Activated T-helper 1 cell treated with anti-CD3 and anti-CD28 coated beads, Interleukin-12 subunit alpha, Interleukin-12 subunit beta, Interleukin-2, Interleukin-4 antibody, amounts not matched to agents 30 ng/mL and 10 ng/mL and 1 ng/mL, durations not matched to agents 14 hours and 24 hours and 36 hours (primary cell): Measurements from ENCODE around the gene ZNF516. TPM values are rescaled to one million over a fixed set of nuclear protein-coding genes. Genes with fewer than 3 reads are reported as not detected.

ENCODE experiments used
- DNase-seq: peaks from one replicate; pipeline ENCODE4 v3.0.0; 2021; ENCODE audit warnings: low spot score
- H3K27ac Mint-ChIP-seq: one replicate; pipeline ENCODE4 v1.8.0; 2021; ENCODE audit warnings: mild to moderate bottlenecking, mixed read lengths
- H3K27me3 Mint-ChIP-seq: one replicate; pipeline ENCODE4 v1.8.0; 2022; ENCODE audit warnings: mild to moderate bottlenecking, moderate library complexity, mixed read lengths; ENCODE audit not compliant: insufficient read depth
- H3K36me3 Mint-ChIP-seq: one replicate; pipeline ENCODE4 v1.8.0; 2021; ENCODE audit warnings: low read depth, mixed read lengths
- H3K4me1 Mint-ChIP-seq: one replicate; pipeline ENCODE4 v1.8.0; 2021; ENCODE audit warnings: low read depth, mixed read lengths
- H3K4me3 Mint-ChIP-seq: one replicate; pipeline ENCODE4 v1.8.0; 2021; ENCODE audit warnings: mild to moderate bottlenecking, moderate library complexity, mixed read lengths
- H3K9me3 Mint-ChIP-seq: one replicate; pipeline ENCODE4 v1.8.0; 2021; ENCODE audit warnings: mixed read lengths
- intact Hi-C: fragments of 100-400 bp; cut with micrococcal nuclease; formaldehyde crosslinking; loops from one replicate; pipeline ENCODE4 v1.15.1; 2024
- total RNA-seq: library from RNA; stranded (reverse); gene quantifications from 2 replicates; pipeline ENCODE4 v1.2.3, GENCODE V29; 2022

ZNF516 gene
- total RNA-seq, 1 donor from 2014 or later: 2.0 TPM

DNA sequence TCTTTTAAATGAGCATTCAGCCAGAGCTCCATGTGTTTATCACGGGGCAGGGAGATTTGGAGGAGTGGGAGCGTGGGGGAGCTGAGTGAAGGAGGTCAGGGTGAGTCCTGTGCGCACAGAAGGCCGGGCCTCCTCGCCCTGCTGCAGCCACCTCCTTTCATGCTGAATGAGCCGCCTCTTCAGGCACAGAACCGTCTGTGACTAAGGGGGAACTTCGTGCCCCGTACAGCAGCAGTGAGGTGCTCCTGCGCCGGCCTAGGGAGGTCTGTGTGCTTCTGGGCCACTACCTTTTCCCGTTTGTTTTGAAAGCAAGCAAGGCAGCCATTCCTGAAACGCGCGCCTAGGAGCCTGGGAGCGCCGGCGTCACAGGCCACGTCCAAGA lies 27.1 kb upstream of the ZNF516 start:
- H3K27ac Mint-ChIP-seq: no peak overlapping the region
- intact Hi-C loops: no loop called here
- no peak overlapping the region for H3K4me3 Mint-ChIP-seq
- H3K9me3 Mint-ChIP-seq: no peaks in the 10 kb centered on the region
- no peaks in the 10 kb centered on the region for H3K36me3 Mint-ChIP-seq
- no peak for DNase-seq
- peaks cover 44% of the 10 kb centered on the region for H3K27me3 Mint-ChIP-seq
- no peaks in the 10 kb centered on the region for H3K4me1 Mint-ChIP-seq

DNA sequence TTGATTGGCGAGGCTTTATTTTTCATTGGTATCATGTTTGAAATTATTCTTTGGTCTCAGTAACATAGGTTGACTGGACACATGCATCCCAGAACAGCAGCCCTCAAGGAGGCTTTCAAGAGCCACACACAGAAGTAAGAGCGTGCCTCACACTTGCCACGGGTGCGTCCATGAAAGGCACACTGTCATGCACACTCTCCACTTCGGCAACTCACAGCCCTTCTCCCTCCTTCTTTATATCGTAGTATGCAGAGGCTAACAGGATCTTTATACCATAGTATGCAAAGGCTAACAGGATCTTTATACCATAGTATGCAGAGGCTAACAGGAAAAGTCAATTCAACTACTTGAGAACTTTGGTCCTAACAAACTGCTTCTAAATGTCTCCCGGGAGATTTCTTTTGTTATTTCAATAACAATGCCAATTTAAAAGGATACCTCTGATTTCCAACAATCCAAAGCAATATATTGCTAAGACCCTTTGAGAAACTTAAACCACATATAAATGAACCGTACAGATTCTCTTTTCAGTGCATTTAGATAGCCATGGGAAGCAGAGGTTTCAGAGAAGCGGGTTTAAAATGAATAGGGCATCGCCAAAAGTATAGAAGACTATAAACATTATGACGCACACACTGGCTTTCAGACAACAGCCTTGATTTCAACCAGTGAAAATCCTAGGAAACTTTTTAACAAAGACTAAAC lies 26.5 kb upstream of the ZNF516 start:
- intact Hi-C loops: no loop called here
- no peak for DNase-seq
- Mint-ChIP-seq H3K27me3 (peaks cover 41% of the 10 kb centered on the region), H3K9me3 (no peaks in the 10 kb centered on the region), H3K36me3 (no peaks in the 10 kb centered on the region), H3K27ac (no peak overlapping the region), H3K4me3 (no peak overlapping the region), H3K4me1 (no peaks in the 10 kb centered on the region)

DNA sequence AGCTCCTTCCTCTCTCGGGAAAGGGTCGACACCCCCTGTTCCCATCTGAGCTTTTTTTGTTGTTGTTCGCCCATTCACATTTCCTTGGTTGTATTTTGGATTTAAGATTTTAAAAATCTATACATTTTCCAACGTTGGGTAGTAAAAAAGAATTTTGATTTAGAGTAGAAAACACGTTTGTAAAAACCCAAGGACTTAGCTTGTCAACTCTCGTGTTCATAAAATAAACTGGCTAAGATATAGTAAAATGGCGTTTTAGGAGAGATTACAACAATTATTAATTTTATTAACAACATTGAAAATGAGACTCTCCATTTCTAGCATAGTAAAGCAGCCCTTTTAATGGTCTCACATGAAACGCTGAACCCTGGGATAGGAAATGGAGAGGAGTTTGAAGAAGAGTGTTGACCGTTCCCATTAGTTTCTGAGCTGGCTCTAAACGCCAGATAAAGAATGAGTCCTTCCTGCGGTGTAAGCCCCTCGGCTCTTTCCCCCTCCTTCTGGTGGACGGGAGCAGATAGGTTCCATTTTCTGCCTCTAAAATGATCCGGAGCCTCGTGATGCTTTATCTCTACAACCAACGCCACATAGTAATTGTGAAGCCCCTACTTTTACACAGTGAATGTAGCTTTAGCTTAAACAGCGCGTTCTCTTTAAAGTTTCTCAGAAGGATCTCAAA lies 24.0 kb upstream of the ZNF516 start:
- Mint-ChIP-seq H3K4me1 (no peaks in the 10 kb centered on the region), H3K36me3 (no peaks in the 10 kb centered on the region), H3K9me3 (no peaks in the 10 kb centered on the region), H3K4me3 (no peak overlapping the region), H3K27me3 (peaks cover 32% of the 10 kb centered on the region), H3K27ac (no peak overlapping the region)
- intact Hi-C loops: loop anchor here (2.0 kb wide), 1 partner anchor 26 kb away; no protein-coding TSS in a partner anchor
- no peak for DNase-seq

DNA sequence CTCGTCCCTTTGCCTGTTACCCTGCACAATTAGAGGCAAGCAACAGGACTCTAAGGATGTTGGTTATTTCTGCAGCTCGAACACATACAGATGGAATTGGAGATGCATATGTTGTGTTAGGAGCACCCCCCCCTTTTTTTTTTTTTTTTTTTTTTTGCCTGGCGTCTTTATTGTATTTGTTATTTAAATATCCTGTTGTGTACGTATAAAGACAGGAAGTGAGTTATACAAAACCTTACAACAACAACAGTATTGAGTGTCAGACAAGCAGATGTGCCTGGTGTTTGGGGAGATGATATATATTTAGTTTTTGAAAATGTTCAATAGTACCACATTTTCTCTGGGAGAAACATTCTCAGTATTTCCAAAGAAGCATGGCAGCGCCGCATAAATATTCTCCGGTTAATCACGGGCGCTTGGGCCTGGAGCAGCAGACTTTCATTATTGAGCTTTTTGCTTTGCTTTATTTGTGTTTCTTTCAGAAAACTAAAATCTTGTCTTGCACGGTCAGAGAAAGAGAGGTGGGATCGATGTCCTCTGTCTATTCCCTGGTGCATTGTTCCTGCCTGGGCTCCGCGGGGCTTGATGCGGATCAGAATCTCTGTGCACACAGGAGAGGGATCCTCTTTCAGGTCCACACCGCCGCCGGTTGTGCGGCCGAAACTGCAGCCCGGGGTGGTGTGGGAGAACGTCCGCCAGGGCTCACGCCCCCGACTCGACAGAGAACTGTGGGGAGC lies 23.2 kb upstream of the ZNF516 start:
- intact Hi-C loops: loop anchor here (2.0 kb wide), 1 partner anchor 25 kb away; no protein-coding TSS in a partner anchor
- Mint-ChIP-seq H3K9me3 (no peaks in the 10 kb centered on the region), H3K36me3 (no peaks in the 10 kb centered on the region), H3K4me1 (no peaks in the 10 kb centered on the region), H3K27me3 (peaks cover 32% of the 10 kb centered on the region), H3K4me3 (no peak overlapping the region), H3K27ac (no peak overlapping the region)
- DNase-seq: no peak

DNA sequence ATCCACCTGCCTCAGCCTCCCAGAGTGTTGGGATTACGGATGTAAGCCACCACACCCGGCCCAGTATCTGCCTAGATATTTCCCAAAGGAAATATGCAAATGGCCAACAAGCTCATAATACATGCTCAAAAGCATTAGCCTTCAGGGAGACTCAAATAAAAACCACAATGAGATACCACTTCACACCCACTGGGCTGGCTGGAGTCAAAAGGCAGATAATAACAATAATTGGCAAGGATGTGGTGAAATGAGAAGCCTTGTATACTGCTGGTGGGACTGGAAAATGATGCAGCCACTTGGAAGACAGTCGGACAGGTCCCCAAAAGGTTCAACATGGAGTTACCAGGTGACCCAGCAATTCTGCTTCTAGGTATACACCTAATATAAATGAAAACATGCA lies 20.5 kb upstream of the ZNF516 start:
- Mint-ChIP-seq H3K27ac (no peak overlapping the region), H3K27me3 (peaks cover 26% of the 10 kb centered on the region), H3K9me3 (no peaks in the 10 kb centered on the region), H3K4me1 (no peaks in the 10 kb centered on the region), H3K4me3 (no peak overlapping the region), H3K36me3 (no peaks in the 10 kb centered on the region)
- intact Hi-C loops: no loop called here
- no peak for DNase-seq

DNA sequence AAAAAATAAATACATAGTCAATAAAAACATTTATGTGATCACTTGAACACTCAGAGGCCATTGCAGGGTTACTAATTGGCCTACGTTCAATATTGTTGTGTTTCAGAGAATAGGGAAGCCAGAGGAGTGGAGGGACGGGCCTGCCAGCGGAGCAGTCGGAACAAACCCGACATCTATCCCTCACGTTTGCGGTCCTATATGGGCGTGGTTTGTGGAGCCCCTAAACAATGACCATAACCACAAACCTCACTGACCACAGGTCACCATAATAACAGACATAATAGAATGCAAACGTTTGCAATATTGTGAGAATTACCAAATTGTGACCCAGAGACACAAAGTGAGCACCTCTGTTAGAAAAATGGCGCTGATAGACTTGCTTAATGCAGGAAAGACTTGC lies 19.5 kb upstream of the ZNF516 start:
- intact Hi-C loops: no loop called here
- Mint-ChIP-seq H3K4me3 (no peak overlapping the region), H3K9me3 (no peaks in the 10 kb centered on the region), H3K27ac (no peak overlapping the region), H3K36me3 (no peaks in the 10 kb centered on the region), H3K4me1 (no peaks in the 10 kb centered on the region), H3K27me3 (peaks cover 30% of the 10 kb centered on the region)
- DNase-seq: no peak

DNA sequence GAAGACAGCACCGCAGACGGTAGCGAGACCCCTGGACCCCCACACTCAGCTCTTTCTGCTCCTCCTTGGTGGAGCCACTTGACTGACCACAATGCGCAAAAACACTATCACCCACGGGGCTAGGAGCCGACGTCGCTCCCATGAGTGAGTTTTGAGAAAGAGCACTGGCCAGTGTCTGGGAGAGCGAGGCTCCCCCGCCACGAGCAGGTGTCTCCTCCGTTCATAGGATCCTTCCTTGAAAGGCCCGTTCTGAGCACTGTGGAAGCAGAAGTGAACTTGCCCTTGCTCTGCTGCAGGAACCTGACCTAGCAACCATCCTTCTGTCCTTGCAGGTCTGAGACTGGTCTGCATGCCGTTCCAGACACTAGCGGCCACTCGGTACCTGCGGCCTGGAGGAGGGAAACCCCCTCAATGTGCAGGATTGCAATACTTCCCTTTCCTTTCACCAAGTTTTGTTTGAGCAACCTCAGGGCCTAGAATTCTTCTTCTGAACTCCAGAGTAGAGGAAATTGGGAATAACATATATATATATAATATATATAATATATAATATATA lies 12.9 kb upstream of the ZNF516 start:
- no peaks in the 10 kb centered on the region for H3K9me3 Mint-ChIP-seq
- intact Hi-C loops: no loop called here
- H3K36me3 Mint-ChIP-seq: no peaks in the 10 kb centered on the region
- H3K27ac Mint-ChIP-seq: no peak overlapping the region
- H3K4me1 Mint-ChIP-seq: no peaks in the 10 kb centered on the region
- peaks cover 14% of the 10 kb centered on the region for H3K27me3 Mint-ChIP-seq
- no peak for DNase-seq
- H3K4me3 Mint-ChIP-seq: no peak overlapping the region

DNA sequence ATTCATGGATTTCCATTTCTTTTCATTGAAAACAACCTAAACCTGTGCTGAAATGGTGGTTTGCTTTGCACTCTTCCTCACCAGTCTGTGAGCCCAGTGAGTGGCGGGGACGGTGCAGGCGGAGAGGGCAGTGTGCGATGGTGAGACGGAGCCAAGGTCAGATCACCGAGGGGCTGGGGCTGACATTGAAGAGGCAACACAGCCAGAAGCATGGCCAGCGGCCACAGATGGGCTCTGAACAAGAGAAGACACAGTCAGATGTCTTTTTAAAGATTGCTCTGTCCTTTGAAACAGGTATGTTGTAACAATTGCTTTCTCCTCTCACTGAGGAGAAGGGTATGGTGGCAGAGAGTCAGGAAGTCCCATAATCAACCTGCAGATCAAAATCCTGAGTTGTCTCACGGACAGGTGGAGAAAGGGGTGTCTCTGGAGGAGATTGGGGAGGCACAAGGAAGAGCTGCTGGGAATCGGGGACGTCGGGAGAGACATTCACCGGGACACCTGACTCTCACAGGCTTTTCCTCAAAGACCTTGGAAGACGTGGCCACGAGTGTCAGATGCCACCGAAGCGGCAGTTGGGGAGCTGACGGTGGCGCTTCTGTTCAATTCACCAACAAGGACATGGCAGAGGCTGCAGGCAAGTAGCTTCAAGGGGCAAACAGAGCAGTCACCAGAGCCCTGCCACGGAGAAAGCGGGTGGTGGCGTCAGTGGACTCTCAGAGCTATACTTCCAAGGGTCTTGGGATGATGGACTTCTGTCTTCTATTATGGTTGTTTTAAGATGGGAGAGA lies 12.1 kb upstream of the ZNF516 start:
- Mint-ChIP-seq H3K36me3 (no peaks in the 10 kb centered on the region), H3K9me3 (no peaks in the 10 kb centered on the region), H3K27ac (no peak overlapping the region), H3K27me3 (peaks cover 15% of the 10 kb centered on the region), H3K4me3 (no peak overlapping the region), H3K4me1 (no peaks in the 10 kb centered on the region)
- intact Hi-C loops: no loop called here
- no peak for DNase-seq

DNA sequence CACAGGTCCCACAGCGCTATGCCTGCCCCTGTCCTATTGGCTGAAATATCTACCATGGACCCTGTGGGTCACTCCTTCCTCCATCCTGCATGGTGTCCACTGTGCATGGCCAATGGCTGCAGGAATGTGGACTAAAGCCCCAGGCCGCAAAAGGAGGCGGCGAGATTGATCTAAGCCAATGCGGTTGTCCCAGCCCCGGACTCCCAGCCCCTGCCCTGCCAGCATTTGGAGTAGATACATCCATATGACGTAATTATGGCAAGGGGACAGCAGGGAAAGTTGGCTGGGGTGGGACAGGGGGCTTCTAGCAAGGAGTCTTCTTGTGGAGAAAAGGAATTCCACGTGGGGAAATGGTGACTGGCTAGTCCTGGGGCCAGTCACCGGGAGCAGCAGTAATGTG lies 11.4 kb upstream of the ZNF516 start:
- Mint-ChIP-seq H3K4me3 (no peak overlapping the region), H3K9me3 (no peaks in the 10 kb centered on the region), H3K4me1 (no peaks in the 10 kb centered on the region), H3K27ac (no peak overlapping the region), H3K36me3 (no peaks in the 10 kb centered on the region), H3K27me3 (peaks cover 18% of the 10 kb centered on the region)
- intact Hi-C loops: no loop called here
- no peak for DNase-seq

DNA sequence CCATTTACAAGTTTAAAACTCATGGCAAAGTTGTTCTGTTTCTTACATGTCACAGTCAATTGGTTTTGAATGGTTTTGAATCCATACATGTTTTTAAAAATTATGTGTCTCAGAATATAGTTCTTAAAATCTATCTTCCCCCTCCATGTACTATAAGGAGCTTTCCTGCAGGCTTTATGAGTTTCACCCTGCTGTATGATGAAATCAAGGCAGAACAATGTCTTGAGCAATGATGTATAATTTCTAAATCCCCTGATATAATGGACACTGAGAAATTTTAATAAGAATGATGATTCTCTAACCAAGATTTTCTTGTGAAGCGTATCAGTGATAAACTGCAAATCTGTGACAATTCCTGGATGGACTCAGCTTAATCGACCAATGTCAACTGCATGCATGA lies 10.6 kb upstream of the ZNF516 start:
- Mint-ChIP-seq H3K9me3 (no peaks in the 10 kb centered on the region), H3K27ac (no peak overlapping the region), H3K4me3 (no peak overlapping the region), H3K36me3 (no peaks in the 10 kb centered on the region), H3K4me1 (no peaks in the 10 kb centered on the region), H3K27me3 (peaks cover 18% of the 10 kb centered on the region)
- intact Hi-C loops: no loop called here
- DNase-seq: no peak

DNA sequence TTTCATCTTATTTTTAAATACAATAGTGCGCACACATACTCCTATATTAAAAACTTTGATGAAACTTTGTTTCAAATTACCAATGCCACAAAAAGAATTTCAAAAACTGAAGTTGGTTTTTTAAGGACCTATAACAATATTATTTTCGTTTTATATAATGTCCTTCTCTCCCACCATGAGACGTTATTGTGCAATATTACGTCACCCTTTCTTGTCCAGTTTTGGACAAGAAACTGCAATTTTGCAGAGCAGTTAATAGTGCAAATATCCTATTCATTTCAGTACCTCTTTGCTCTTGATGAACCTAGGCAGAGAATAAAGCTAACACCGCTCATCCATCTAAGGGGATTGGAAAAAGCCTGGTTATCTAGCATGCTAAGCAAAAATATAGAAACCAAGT lies 9.7 kb upstream of the ZNF516 start:
- Mint-ChIP-seq H3K4me1 (no peaks in the 10 kb centered on the region), H3K27ac (no peak overlapping the region), H3K36me3 (no peaks in the 10 kb centered on the region), H3K27me3 (peaks cover 17% of the 10 kb centered on the region), H3K9me3 (no peaks in the 10 kb centered on the region), H3K4me3 (no peak overlapping the region)
- intact Hi-C loops: no loop called here
- no peak for DNase-seq

DNA sequence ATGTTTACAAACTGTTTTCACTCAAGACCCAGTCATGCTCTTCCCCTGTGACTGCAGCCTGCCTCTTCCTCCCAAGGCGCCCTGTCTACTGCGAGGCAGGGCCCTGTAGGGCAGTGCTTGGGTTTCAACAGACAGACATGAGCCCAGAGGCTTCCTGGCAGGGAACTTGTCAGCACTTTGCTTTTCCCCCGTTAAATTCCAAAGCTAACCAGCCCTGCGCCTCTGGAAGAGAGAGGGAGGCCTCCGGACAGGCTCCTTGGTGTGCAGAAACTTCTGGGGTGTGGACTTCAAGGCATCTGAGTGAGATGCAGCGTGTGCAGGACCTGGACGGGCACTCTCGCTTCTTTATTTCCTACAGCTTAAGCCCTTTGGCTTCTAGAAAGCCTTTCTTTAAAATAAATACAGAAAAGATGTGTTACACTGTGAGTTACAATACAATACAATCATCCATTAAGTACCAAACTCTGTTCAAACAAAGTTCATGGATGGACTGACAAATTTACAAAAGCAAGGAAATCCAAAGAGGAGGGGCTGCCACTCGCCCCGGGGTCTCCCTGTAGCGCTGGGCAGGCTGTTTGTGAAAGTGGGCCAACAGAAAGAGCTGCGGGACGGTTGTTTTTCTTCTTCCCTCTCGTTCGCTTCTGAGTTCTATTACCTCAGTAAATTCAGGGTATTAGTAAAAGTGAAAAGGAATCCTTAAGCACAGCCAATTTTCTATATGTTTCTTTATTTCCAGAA lies 8.8 kb upstream of the ZNF516 start:
- no peak for DNase-seq
- Mint-ChIP-seq H3K4me3 (no peak overlapping the region), H3K4me1 (no peaks in the 10 kb centered on the region), H3K27ac (no peak overlapping the region), H3K27me3 (peaks cover 21% of the 10 kb centered on the region), H3K36me3 (no peaks in the 10 kb centered on the region), H3K9me3 (no peaks in the 10 kb centered on the region)
- intact Hi-C loops: no loop called here
